H1 (cell line): ENCODE results near the gene TRIAP1. TPM values are rescaled to one million over a fixed set of nuclear protein-coding genes. Genes with fewer than 3 reads are reported as not detected.

ENCODE experiments used
- CTCF ChIA-PET: fragments of 300-600 bp; sonication (Branson Sonifier 250); formaldehyde crosslinking; loops from one replicate; lab custom pipeline; 2021; ENCODE audit not compliant: partially characterized antibody; lab: Charles Lee
- POLR2A ChIA-PET: fragments of 300-600 bp; sonication (Branson Sonifier 250); formaldehyde crosslinking; loops from one replicate; lab custom pipeline; 2021; ENCODE audit warnings: inconsistent platforms; ENCODE audit not compliant: partially characterized antibody; lab: Charles Lee
- DNase-seq, 2 experiments: peaks; one replicate each; pipeline versions ENCODE4 v3.0.0 to v3.0.0-alpha.2; 2010 to 2022; ENCODE audit warnings: low spot score in 2 of 2, low read depth in 1 of 2, mixed read lengths in 1 of 2
- FAIRE-seq: peaks from 2 replicates; lab custom pipeline; 2011; peaks lifted over from hg19 to GRCh38; lab: Jason Lieb, UNC
- H2AFZ ChIP-seq: 2 replicates; pipeline ENCODE4 v1.8.1; 2012; ENCODE audit warnings: low read length, inconsistent platforms
- H2AK5ac ChIP-seq: 2 replicates; pipeline ENCODE4 v1.6.1; 2013; ENCODE audit warnings: low read depth, low read length
- H2BK120ac ChIP-seq: replicated peaks from 2 replicates; pipeline ENCODE3; 2013; ENCODE audit warnings: low read depth, low read length, inconsistent platforms
- H2BK12ac ChIP-seq: 2 replicates; pipeline ENCODE4 v1.6.1; 2013; ENCODE audit warnings: low read depth, low read length
- H2BK15ac ChIP-seq: 2 replicates; pipeline ENCODE4 v1.6.1; 2013; ENCODE audit warnings: low read length
- H2BK20ac ChIP-seq: 2 replicates; pipeline ENCODE4 v1.6.1; 2013; ENCODE audit warnings: low read length
- H2BK5ac ChIP-seq: 2 replicates; pipeline ENCODE4 v1.6.1; 2013; ENCODE audit warnings: low read depth, low read length
- H3K14ac ChIP-seq: 2 replicates; pipeline ENCODE4 v1.6.1; 2013; ENCODE audit warnings: inconsistent platforms; ENCODE audit not compliant: insufficient read length
- H3K18ac ChIP-seq: 2 replicates; pipeline ENCODE4 v1.6.1; 2013; ENCODE audit warnings: low read length; ENCODE audit errors: extremely low read depth
- H3K23ac ChIP-seq: 2 replicates; pipeline ENCODE4 v1.6.1; 2013; ENCODE audit warnings: inconsistent platforms; ENCODE audit not compliant: insufficient read length
- H3K23me2 ChIP-seq: 2 replicates; pipeline ENCODE4 v1.6.1; 2013; ENCODE audit warnings: low read depth, low read length
- H3K27ac ChIP-seq: 2 replicates; pipeline ENCODE4 v1.6.1; 2011; ENCODE audit warnings: low read depth, low read length, inconsistent platforms
- H3K27me3 ChIP-seq, 4 experiments: replicated peaks in 1 of 4; 1 replicate in 1 of 4; 2 replicates in 3 of 4; pipeline versions ENCODE4 v1.6.1 to v1.8.1; 2011 to 2013; ENCODE audit warnings: low read length in 3 of 4, mild to moderate bottlenecking in 3 of 4, inconsistent platforms in 2 of 4, mixed read lengths in 2 of 4, moderate library complexity in 1 of 4; ENCODE audit not compliant: control insufficient read depth in 3 of 4, insufficient read depth in 3 of 4; ENCODE audit errors: extremely low read depth in 1 of 4
- H3K36me3 ChIP-seq, 4 experiments: 2 replicates each; pipeline versions ENCODE4 v1.6.1 to v1.8.1; 2011 to 2013; ENCODE audit warnings: mild to moderate bottlenecking in 4 of 4, low read length in 3 of 4, moderate library complexity in 2 of 4, control low read depth in 1 of 4, inconsistent platforms in 1 of 4; ENCODE audit not compliant: insufficient read depth in 4 of 4, control insufficient read depth in 2 of 4
- H3K4ac ChIP-seq: replicated peaks from 2 replicates; pipeline ENCODE3; 2013; ENCODE audit warnings: low read length, low read depth, mixed read lengths, inconsistent platforms; ENCODE audit not compliant: insufficient read length
- H3K4me1 ChIP-seq, 4 experiments: replicated peaks in 1 of 4; 1 replicate in 1 of 4; 2 replicates in 3 of 4; pipeline versions ENCODE4 v1.6.1 to v1.8.1; 2011 to 2013; ENCODE audit warnings: low read length in 3 of 4, inconsistent platforms in 2 of 4, mixed read lengths in 1 of 4; ENCODE audit not compliant: insufficient read depth in 4 of 4, control insufficient read depth in 3 of 4
- H3K4me2 ChIP-seq, 2 experiments: 2 replicates each; pipeline versions ENCODE4 v1.6.1 to v1.8.1; 2011 to 2013; ENCODE audit warnings: low read depth in 2 of 2, low read length in 2 of 2, control low read depth in 1 of 2, inconsistent platforms in 1 of 2, mild to moderate bottlenecking in 1 of 2; ENCODE audit not compliant: insufficient read depth in 1 of 2
- H3K4me3 ChIP-seq, 4 experiments: fragments of 200-600, 300-600 bp in 1 of 4; sonication (generic), shearing (Covaris generic), sonication (Bioruptor Twin) in 1 of 4; 2 replicates each; pipeline versions ENCODE4 v1.5.1 to v1.8.1; 2011 to 2016; ENCODE audit warnings: low read length in 4 of 4, low read depth in 3 of 4, control low read depth in 2 of 4, inconsistent platforms in 2 of 4, mild to moderate bottlenecking in 2 of 4, mixed read lengths in 1 of 4, moderate library complexity in 1 of 4; ENCODE audit not compliant: insufficient read depth in 2 of 4; ENCODE audit errors: extremely low read depth in 1 of 4
- H3K56ac ChIP-seq: replicated peaks from 2 replicates; pipeline ENCODE3; 2013; ENCODE audit warnings: low read depth, mild to moderate bottlenecking, mixed read lengths, low read length, inconsistent platforms; ENCODE audit not compliant: insufficient read length
- H3K79me1 ChIP-seq: 2 replicates; pipeline ENCODE4 v1.6.1; 2013; ENCODE audit warnings: low read depth, low read length, control low read depth
- H3K79me2 ChIP-seq, 2 experiments: 2 replicates each; pipeline versions ENCODE4 v1.6.1 to v1.8.1; 2012 to 2013; ENCODE audit warnings: low read length in 2 of 2, mild to moderate bottlenecking in 2 of 2, inconsistent platforms in 1 of 2; ENCODE audit not compliant: insufficient read depth in 2 of 2, control insufficient read depth in 1 of 2
- H3K9ac ChIP-seq, 4 experiments: replicated peaks in 1 of 4; 1 replicate in 1 of 4; 2 replicates in 3 of 4; pipeline versions ENCODE4 v1.6.1 to v1.8.1; 2011 to 2013; ENCODE audit warnings: low read depth in 3 of 4, low read length in 3 of 4, control low read depth in 2 of 4, mild to moderate bottlenecking in 2 of 4, moderate library complexity in 2 of 4, inconsistent platforms in 1 of 4; ENCODE audit errors: extremely low read depth in 1 of 4
- H3K9me3 ChIP-seq, 2 experiments: 2 replicates each; pipeline versions ENCODE4 v1.6.1 to v1.8.1; 2012 to 2013; ENCODE audit warnings: mild to moderate bottlenecking in 2 of 2, moderate library complexity in 2 of 2, control low read depth in 1 of 2, inconsistent platforms in 1 of 2, low read depth in 1 of 2, low read length in 1 of 2, mixed read lengths in 1 of 2; ENCODE audit not compliant: insufficient read depth in 2 of 2
- H4K20me1 ChIP-seq, 2 experiments: replicated peaks in 1 of 2; 2 replicates each; pipeline versions ENCODE3 to v1.8.1; 2011 to 2013; ENCODE audit warnings: inconsistent platforms in 2 of 2, low read length in 2 of 2, mild to moderate bottlenecking in 1 of 2; ENCODE audit not compliant: insufficient read depth in 2 of 2, control insufficient read depth in 1 of 2
- H4K5ac ChIP-seq: 2 replicates; pipeline ENCODE4 v1.6.1; 2013; ENCODE audit warnings: low read length, low read depth, mixed read lengths, inconsistent platforms; ENCODE audit not compliant: insufficient read length
- H4K8ac ChIP-seq: 2 replicates; pipeline ENCODE4 v1.8.0; 2013; ENCODE audit warnings: mild to moderate bottlenecking, moderate library complexity, low read length, inconsistent platforms; ENCODE audit not compliant: insufficient read depth; ENCODE audit errors: extremely low read depth
- H4K91ac ChIP-seq: replicated peaks from 2 replicates; pipeline ENCODE3; 2013; ENCODE audit warnings: low read length, mixed read lengths, inconsistent platforms; ENCODE audit not compliant: insufficient read length
- BACH1 ChIP-seq: IDR thresholded peaks from 2 replicates; pipeline ENCODE4 v1.6.1; 2012; ENCODE audit warnings: low read length, improper control_type of control experiment
- EP300 ChIP-seq, 2 experiments: IDR thresholded peaks; 1 replicate in 1 of 2; 2 replicates in 1 of 2; pipeline ENCODE4 v1.6.1; 2011 to 2012; ENCODE audit warnings: low read depth in 2 of 2, low read length in 2 of 2, mild to moderate bottlenecking in 2 of 2, borderline replicate concordance in 1 of 2, inconsistent platforms in 1 of 2, moderate library complexity in 1 of 2
- KDM1A ChIP-seq: fragments of 200-600, 300-600 bp; sonication (generic); IDR thresholded peaks from 2 replicates; pipeline ENCODE4 v1.7.1; 2016; ENCODE audit warnings: mild to moderate bottlenecking, low read length, borderline replicate concordance
- POLR2A ChIP-seq, 2 experiments: IDR thresholded peaks; 1 replicate in 1 of 2; 2 replicates in 1 of 2; pipeline ENCODE4 v1.6.1; 2011; ENCODE audit warnings: low read depth in 2 of 2, low read length in 2 of 2, mild to moderate bottlenecking in 2 of 2; ENCODE audit errors: control extremely low read depth in 1 of 2
- POLR2AphosphoS5 ChIP-seq: IDR thresholded peaks from 2 replicates; pipeline ENCODE4 v1.6.1; 2011; ENCODE audit warnings: low read depth, low read length
- POU5F1 ChIP-seq: IDR thresholded peaks from 2 replicates; pipeline ENCODE4 v1.6.1; 2011; ENCODE audit warnings: low read depth, mild to moderate bottlenecking, low read length, moderate library complexity
- TEAD4 ChIP-seq: IDR thresholded peaks from 2 replicates; pipeline ENCODE4 v1.6.1; 2012; ENCODE audit warnings: low read depth, low read length, inconsistent platforms, mixed read lengths
- WGBS, 2 experiments: shearing (Covaris generic) in 1 of 2; methylation state at CpG; one replicate each; pipeline versions ENCODE4 v1.1.6 to v1.1.7; 2013 to 2015; ENCODE audit warnings: low lambda C conversion rate in 2 of 2, mixed read lengths in 2 of 2, inconsistent platforms in 1 of 2, low coverage in 1 of 2, missing lambda C conversion rate in 1 of 2; ENCODE audit not compliant: insufficient replicate concordance in 2 of 2, insufficient coverage in 1 of 2, insufficient read length in 1 of 2; ENCODE audit errors: extremely low coverage in 1 of 2, missing lambda C conversion rate in 1 of 2; 5-methylcytosine and 5-hydroxymethylcytosine counted together
- polyA plus RNA-seq, 7 experiments: library from polyadenylated mRNA; depleted of rRNA in 3 of 7; stranded (reverse) in 5 of 7; unstranded in 2 of 7; fragments of >200 nt in 5 of 7; fragments of 200-250 nt in 2 of 7; gene quantifications; 1 replicate in 5 of 7; 2 replicates in 1 of 7; 4 replicates in 1 of 7; pipeline versions ENCODE4 v1.2.1 to v1.2.3, GENCODE V29; 2011 to 2013; ENCODE audit warnings: missing spikeins in 2 of 7, mixed read lengths in 2 of 7
- total RNA-seq: library from RNA; stranded (reverse); fragmentation: NEBNext Ultra II Directional; extraction: Animal tissue kit (Norgen Biotek cat#: 25700); gene quantifications from 2 replicates; pipeline ENCODE4 v1.2.1, GENCODE V29; 2021
- TF ChIP-seq, protein P1 (sequence below): IDR thresholded peaks from 2 replicates; pipeline ENCODE4 v1.6.1; 2012; ENCODE audit warnings: inconsistent platforms
- TF ChIP-seq, protein P2 (sequence below): IDR thresholded peaks from 2 replicates; pipeline ENCODE4 v1.6.1; 2012; ENCODE audit warnings: inconsistent platforms

Gene TRIAP1
- total and polyA plus RNA-seq, 2 of the 8 experiments (the other 6 are each of a cell fraction or from before 2014, with no cell fraction given), result 42.0 to 63.4 TPM

DNA sequence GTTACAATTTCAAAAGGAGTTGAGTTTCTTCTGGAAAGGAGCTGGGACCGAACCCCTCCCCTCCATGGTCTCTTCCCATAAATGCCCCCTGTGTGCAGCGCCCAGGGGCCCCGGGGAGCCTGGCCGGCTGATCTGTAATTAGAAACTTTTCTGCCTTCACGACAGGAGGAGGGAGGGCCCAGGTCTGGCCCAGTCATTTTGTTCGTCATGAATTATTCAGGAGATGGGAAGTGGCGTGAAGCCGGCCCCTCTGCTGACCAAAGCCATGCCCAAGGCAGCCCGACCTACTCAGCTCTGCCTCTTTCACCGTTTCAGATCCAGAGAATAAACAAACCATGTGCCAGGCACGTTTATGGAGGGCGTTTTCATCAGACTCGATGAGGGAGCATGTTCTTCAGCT, 44.0 kb downstream of the TRIAP1 start:
- H4K20me1 ChIP-seq, result no peaks in the 10 kb centered on the region
- CTCF ChIA-PET, result interaction anchor here (1.0 to 4.5 kb wide), 11 partner anchors 8 to 167 kb away, joined by 3 to 22 read pairs (median 4); no protein-coding TSS in a partner anchor
- H4K91ac ChIP-seq, result peak overlapping the region; percentile 2
- TF ChIP-seq KDM1A (peak; percentile 44; the same call in 1 of the 2 replicates), BACH1 (no peak), TEAD4 (no peak), EP300 (IDR thresholded peaks at IDR 0.05; ENCODE audit: borderline replicate concordance in 1 of 2, low read depth in 2 of 2, low read length in 2 of 2) (no peak), POLR2AphosphoS5 (0 out of 2 replicates have a peak, but pooled peaks have one; percentile 25), POU5F1 (no peak), POLR2A (IDR thresholded peaks at IDR 0.05; ENCODE audit: control extremely low read depth in 1 of 2, low read depth in 2 of 2, low read length in 2 of 2) (no peak)
- TF ChIP-seq, protein P1, sequence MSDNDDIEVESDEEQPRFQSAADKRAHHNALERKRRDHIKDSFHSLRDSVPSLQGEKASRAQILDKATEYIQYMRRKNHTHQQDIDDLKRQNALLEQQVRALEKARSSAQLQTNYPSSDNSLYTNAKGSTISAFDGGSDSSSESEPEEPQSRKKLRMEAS, result peak; percentile 79
- TF ChIP-seq, protein P2, sequence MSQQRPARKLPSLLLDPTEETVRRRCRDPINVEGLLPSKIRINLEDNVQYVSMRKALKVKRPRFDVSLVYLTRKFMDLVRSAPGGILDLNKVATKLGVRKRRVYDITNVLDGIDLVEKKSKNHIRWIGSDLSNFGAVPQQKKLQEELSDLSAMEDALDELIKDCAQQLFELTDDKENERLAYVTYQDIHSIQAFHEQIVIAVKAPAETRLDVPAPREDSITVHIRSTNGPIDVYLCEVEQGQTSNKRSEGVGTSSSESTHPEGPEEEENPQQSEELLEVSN, result peak; percentile 14; the same call in 1 of the 2 replicates
- TF ChIP-seq, all 59 proteins: peak for 4
- H3K18ac ChIP-seq, result peak overlapping the region; percentile 97
- no peak overlapping the region for H2AK5ac ChIP-seq
- H2BK15ac ChIP-seq, result peak overlapping the region; percentile 23; the same call in 1 of the 2 replicates
- no peak overlapping the region for H3K27ac ChIP-seq
- H3K79me2 ChIP-seq, result no peaks in the 10 kb centered on the region
- WGBS, 2 experiments, result 27% methylated on average over 13 of the region's 13 CpGs; no CpG with 5 or more reads in 1 of the 2 experiments
- no peaks in the 10 kb centered on the region for H3K9me3 ChIP-seq
- peak overlapping the region; percentile 89 for H2BK12ac ChIP-seq
- no peaks in the 10 kb centered on the region for H3K23me2 ChIP-seq
- H3K36me3 ChIP-seq, result no peaks in the 10 kb centered on the region
- no peaks in the 10 kb centered on the region for H3K27me3 ChIP-seq
- no peak overlapping the region for H3K9ac ChIP-seq
- no peaks in the 10 kb centered on the region for H3K79me1 ChIP-seq
- H3K4me3 ChIP-seq, result peak overlapping the region in 1 of 4 experiments; percentile 27; a peak in 1 of 8 replicates
- no peak overlapping the region; the same call in 1 of the 2 replicates for H4K8ac ChIP-seq
- DNase-seq (peak in 1 of 2 experiments; percentile 59), FAIRE-seq (peak; percentile 62)
- H2AFZ ChIP-seq, result peak overlapping the region; percentile 68
- H2BK20ac ChIP-seq, result peak overlapping the region; percentile 13; the same call in 1 of the 2 replicates
- H3K14ac ChIP-seq, result no peak overlapping the region
- no peak overlapping the region for H3K56ac ChIP-seq
- no peak overlapping the region for H3K4ac ChIP-seq
- H4K5ac ChIP-seq, result peak overlapping the region; percentile 46
- POLR2A ChIA-PET, result interaction anchor here (0.7 to 3.8 kb wide), 12 partner anchors 8 to 201 kb away, joined by 3 to 18 read pairs (median 4); no protein-coding TSS in a partner anchor
- H3K4me2 ChIP-seq, result peak overlapping the region; percentile 48 to 51
- H2BK5ac ChIP-seq, result peak overlapping the region; percentile 47; the same call in 1 of the 2 replicates
- H3K23ac ChIP-seq, result no peak overlapping the region
- no peak overlapping the region for H2BK120ac ChIP-seq
- H3K4me1 ChIP-seq, result peaks cover 1 to 13% (median 6%) of the 10 kb centered on the region in 4 experiments
